Stimulated activated CD4-positive, alpha-beta T cell treated with anti-CD3 and anti-CD28 coated beads, Interleukin-15, amount 100 ng/mL, for 48 hours (primary cell): ENCODE measurements around the gene MSGN1.

ENCODE experiments used
- DNase-seq, 2 donors: peaks; one replicate each; pipeline ENCODE4 v3.0.0-alpha.2; 2020; ENCODE audit warnings: low read depth in 2 of 2

The MSGN1 gene

GRCh38 chr2:17847236-17847635 is 31.0 kb downstream of the MSGN1 start:
- DNase-seq: no peak

- DNase-seq: no peak
Observed at GRCh38 chr2:17849275-17849674, 33.0 kb downstream of the MSGN1 start.

DNA sequence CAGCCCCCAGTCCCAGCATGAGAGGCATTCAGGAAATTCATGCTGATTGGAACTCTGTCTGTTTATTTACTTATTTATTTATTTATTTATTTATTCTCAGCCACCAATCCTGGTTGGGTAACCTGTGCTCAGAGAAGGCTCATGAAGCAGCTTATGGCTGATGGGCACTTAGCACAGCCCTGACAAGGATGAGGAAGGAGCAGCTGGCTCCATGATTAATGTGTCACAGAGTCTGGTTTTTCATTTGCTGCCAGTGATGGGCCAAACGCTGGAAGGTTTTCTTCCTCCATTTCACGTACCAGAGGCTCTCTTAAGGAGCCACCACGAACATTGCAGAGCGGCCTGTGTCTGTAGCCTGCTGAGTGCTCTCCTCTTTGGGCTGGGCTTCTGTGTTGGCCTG is 33.9 kb downstream of the MSGN1 start:
- no peak for DNase-seq

- DNase-seq: peak; percentile 10 to 24
Observed at GRCh38 chr2:17851731-17852585, 35.7 kb downstream of the MSGN1 start.

- DNase-seq: no peak
Observed at GRCh38 chr2:17853799-17854198, 37.5 kb downstream of the MSGN1 start.

- no peak for DNase-seq
Observed at GRCh38 chr2:17857021-17857420, 40.8 kb downstream of the MSGN1 start.

DNA sequence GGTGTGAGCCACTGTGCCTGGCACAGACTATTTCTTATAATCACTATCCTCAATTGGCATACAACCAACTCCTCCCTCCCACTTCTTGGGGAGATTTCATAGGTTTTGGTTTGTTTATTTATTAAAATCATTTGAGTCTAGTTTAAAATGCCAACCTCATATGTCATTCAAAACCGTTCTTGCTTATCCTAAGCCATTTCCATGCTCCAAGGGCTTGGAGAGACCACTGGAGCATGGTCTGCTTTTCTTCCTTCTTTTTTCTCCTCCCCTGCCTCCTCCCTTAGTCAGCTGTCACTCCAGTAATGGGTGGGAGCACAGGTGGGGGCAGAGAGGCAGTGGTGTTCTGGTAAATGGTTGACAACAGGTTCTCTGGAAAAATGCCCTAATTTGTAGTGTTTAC is 41.8 kb downstream of the MSGN1 start:
- no peak for DNase-seq

DNA sequence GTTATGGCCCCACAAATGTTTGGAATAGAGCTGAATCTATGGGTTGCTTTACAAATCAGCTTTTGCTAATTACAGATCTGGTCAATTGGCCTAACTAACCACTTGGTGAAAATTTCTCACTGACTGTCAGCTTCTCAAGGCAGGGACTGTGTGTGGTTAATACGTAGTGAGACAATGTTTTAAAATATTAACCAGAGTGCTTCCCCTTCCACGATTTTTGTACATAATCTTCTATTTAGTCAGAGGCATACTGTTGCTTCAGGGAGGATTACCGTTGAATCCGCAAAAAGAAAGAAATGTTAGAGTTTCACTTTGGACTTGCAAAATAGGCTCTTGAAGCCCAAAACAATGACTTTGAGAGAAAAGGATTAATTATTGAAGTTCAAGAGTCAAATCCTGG is 47.3 kb downstream of the MSGN1 start:
- no peak for DNase-seq

GRCh38 chr2:17864676-17865075 is 48.4 kb downstream of the MSGN1 start:
- DNase-seq: no peak

DNA sequence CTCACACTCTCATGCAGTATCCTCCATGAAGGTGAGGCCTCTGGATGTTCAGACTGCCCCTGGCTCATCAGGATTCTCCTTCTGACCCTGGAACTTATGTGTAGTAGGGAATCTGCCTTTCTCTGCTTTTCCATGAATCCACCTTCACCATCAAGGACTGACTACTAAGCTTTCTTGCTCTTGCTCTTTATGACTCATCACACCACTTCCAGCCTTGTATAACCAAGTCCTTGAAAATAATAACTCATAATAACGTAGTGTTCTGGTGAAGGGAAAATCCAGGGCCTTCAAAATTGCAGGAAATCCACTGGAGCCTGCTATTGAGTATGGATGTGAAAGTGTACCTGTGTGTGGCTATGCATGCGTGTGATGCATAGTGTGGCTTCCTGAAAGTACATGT is 50.9 kb downstream of the MSGN1 start:
- no peak for DNase-seq
